HCT116 (cell line): ENCODE results near the gene DHRS13.

Experiments used
- CBX3 ChIP-seq: IDR thresholded peaks from 2 replicates; pipeline ENCODE4 v1.6.1; 2012; ENCODE audit warnings: low read depth
- EGR1 ChIP-seq: IDR thresholded peaks from 2 replicates; pipeline ENCODE4 v1.6.1; 2012; ENCODE audit warnings: low read depth
- EZH2 ChIP-seq: fragments of 200-600 bp; sonication (generic); IDR thresholded peaks from 2 replicates; pipeline ENCODE4 v1.6.1; 2017; ENCODE audit warnings: antibody characterized with exemption, mixed run types
- POLR2A ChIP-seq: IDR thresholded peaks from 2 replicates; pipeline ENCODE4 v1.7.0; 2011; ENCODE audit warnings: borderline replicate concordance; ENCODE audit not compliant: insufficient read depth, insufficient read length; ENCODE audit errors: extremely low read depth
- POLR2AphosphoS5 ChIP-seq: IDR thresholded peaks from 2 replicates; pipeline ENCODE4 v1.6.1; 2011; ENCODE audit warnings: mild to moderate bottlenecking, low read depth, low read length, moderate library complexity
- RAD21 ChIP-seq: IDR thresholded peaks from 2 replicates; pipeline ENCODE4 v1.6.1; 2012; ENCODE audit warnings: low read depth, mild to moderate bottlenecking
- SIN3A ChIP-seq: IDR thresholded peaks from 2 replicates; pipeline ENCODE4 v1.6.1; 2012; ENCODE audit warnings: low read depth
- YY1 ChIP-seq: IDR thresholded peaks from 2 replicates; pipeline ENCODE4 v1.6.1; 2011; ENCODE audit warnings: low read length, low read depth, moderate library complexity, mild to moderate bottlenecking; ENCODE audit not compliant: insufficient replicate concordance; ENCODE audit errors: extremely low read depth
- ZFX ChIP-seq: fragments of 450-650 bp; IDR thresholded peaks from 2 replicates; pipeline ENCODE4 v1.6.1; 2017
- ZNF274 ChIP-seq: fragments of 200-500 bp; sonication (Bioruptor generic); IDR thresholded peaks from 2 replicates; pipeline ENCODE4 v1.6.1; 2014; ENCODE audit warnings: mild to moderate bottlenecking, low read depth, low read length, inconsistent platforms
- TF ChIP-seq, protein P1 (sequence below), 3 experiments: fragments of 200-600 bp in 1 of 3; sonication (generic) in 1 of 3; IDR thresholded peaks in 2 of 3; conservative IDR thresholded peaks in 1 of 3; 2 replicates each; pipeline ENCODE4 v1.5.1; 2012 to 2017; ENCODE audit warnings: low read depth in 2 of 3, low read length in 2 of 3, antibody characterized with exemption in 1 of 3, borderline replicate concordance in 1 of 3, control low read depth in 1 of 3, mild to moderate bottlenecking in 1 of 3, mixed read lengths in 1 of 3, mixed run types in 1 of 3, moderate library complexity in 1 of 3; ENCODE audit not compliant: insufficient read depth in 1 of 3
- TF ChIP-seq, protein P2 (sequence below): IDR thresholded peaks from 2 replicates; pipeline ENCODE4 v1.6.1; 2012; ENCODE audit warnings: low read depth
- TF ChIP-seq, protein P3 (sequence below): IDR thresholded peaks from 2 replicates; pipeline ENCODE4 v1.6.1; 2012

DNA sequence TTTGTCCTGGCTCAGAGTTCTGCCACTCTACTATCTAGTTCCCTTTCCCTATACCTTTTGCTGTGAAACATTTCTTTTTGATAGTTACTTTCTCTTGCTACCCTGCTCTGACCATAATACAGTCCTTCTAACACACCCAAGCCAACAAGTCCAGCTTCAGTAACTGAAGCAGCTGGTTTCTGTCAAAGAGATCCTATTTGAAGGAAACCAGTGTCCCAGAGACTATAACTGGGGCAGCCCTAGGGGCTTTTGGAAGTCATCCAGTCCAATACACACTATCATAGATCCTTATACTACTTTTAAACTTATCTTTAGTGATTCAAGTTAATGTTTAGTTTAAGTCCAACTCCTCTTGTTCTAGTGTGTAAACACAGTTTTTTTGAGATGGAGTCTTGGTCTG is 17.3 kb upstream of the DHRS13 start:
- TF ChIP-seq, protein P1, sequence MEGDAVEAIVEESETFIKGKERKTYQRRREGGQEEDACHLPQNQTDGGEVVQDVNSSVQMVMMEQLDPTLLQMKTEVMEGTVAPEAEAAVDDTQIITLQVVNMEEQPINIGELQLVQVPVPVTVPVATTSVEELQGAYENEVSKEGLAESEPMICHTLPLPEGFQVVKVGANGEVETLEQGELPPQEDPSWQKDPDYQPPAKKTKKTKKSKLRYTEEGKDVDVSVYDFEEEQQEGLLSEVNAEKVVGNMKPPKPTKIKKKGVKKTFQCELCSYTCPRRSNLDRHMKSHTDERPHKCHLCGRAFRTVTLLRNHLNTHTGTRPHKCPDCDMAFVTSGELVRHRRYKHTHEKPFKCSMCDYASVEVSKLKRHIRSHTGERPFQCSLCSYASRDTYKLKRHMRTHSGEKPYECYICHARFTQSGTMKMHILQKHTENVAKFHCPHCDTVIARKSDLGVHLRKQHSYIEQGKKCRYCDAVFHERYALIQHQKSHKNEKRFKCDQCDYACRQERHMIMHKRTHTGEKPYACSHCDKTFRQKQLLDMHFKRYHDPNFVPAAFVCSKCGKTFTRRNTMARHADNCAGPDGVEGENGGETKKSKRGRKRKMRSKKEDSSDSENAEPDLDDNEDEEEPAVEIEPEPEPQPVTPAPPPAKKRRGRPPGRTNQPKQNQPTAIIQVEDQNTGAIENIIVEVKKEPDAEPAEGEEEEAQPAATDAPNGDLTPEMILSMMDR (IDR thresholded peaks at IDR 0.05 in 2 of 3, conservative IDR thresholded peaks at IDR 0.05 in 1 of 3; ENCODE audit: borderline replicate concordance in 1 of 3, insufficient read depth in 1 of 3, low read depth in 2 of 3, low read length in 2 of 3) = no peak
- TF ChIP-seq POLR2A (no peak), POLR2AphosphoS5 (no peak), ZFX (no peak), CBX3 (no peak), EZH2 (no peak), RAD21 (no peak), ZNF274 (no peak), YY1 (no peak), EGR1 (no peak), SIN3A (no peak)
- TF ChIP-seq, protein P2, sequence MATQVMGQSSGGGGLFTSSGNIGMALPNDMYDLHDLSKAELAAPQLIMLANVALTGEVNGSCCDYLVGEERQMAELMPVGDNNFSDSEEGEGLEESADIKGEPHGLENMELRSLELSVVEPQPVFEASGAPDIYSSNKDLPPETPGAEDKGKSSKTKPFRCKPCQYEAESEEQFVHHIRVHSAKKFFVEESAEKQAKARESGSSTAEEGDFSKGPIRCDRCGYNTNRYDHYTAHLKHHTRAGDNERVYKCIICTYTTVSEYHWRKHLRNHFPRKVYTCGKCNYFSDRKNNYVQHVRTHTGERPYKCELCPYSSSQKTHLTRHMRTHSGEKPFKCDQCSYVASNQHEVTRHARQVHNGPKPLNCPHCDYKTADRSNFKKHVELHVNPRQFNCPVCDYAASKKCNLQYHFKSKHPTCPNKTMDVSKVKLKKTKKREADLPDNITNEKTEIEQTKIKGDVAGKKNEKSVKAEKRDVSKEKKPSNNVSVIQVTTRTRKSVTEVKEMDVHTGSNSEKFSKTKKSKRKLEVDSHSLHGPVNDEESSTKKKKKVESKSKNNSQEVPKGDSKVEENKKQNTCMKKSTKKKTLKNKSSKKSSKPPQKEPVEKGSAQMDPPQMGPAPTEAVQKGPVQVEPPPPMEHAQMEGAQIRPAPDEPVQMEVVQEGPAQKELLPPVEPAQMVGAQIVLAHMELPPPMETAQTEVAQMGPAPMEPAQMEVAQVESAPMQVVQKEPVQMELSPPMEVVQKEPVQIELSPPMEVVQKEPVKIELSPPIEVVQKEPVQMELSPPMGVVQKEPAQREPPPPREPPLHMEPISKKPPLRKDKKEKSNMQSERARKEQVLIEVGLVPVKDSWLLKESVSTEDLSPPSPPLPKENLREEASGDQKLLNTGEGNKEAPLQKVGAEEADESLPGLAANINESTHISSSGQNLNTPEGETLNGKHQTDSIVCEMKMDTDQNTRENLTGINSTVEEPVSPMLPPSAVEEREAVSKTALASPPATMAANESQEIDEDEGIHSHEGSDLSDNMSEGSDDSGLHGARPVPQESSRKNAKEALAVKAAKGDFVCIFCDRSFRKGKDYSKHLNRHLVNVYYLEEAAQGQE = no peak
- TF ChIP-seq, protein P3, sequence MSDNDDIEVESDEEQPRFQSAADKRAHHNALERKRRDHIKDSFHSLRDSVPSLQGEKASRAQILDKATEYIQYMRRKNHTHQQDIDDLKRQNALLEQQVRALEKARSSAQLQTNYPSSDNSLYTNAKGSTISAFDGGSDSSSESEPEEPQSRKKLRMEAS = no peak
